GM18519 (cell line): ENCODE data around the gene VIPAS39.
A peak's percentile ranks its signal among the peaks of the same experiment; 100 is the strongest.
"Not testable (repeated sequence)": the region's sequence is repeated elsewhere in the genome, so short reads cannot be mapped to it uniquely, and the experiment has no call there.

ENCODE experiments used
- ATAC-seq: cut with Tn5 transposase; IDR thresholded peaks from one replicate; pipeline ENCODE4 v1.9.1; 2021; ENCODE audit warnings: mild to moderate bottlenecking, moderate library complexity; ENCODE audit not compliant: unreplicated experiment, low FRiP score

The VIPAS39 gene

DNA sequence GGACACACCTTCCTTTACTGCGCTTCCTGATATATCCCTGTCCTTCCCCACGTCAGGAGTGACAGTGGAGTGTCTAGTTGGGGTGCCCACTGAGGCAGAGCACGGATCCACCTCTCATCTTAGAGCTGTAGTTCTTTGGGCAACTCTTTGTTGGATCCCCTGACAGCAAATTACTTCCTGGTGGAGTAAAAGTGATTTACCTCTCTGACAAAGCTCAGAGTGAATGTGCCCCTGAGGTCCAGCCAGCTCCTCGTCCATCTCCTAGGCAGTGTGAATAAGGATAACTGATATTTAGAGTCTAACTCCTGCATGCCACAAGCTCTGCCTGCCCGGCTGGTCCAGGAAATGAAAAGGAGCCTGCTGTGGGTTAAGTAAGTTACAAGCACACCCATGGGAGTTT lies 16.5 kb upstream of the VIPAS39 start:
- no peak for ATAC-seq

DNA sequence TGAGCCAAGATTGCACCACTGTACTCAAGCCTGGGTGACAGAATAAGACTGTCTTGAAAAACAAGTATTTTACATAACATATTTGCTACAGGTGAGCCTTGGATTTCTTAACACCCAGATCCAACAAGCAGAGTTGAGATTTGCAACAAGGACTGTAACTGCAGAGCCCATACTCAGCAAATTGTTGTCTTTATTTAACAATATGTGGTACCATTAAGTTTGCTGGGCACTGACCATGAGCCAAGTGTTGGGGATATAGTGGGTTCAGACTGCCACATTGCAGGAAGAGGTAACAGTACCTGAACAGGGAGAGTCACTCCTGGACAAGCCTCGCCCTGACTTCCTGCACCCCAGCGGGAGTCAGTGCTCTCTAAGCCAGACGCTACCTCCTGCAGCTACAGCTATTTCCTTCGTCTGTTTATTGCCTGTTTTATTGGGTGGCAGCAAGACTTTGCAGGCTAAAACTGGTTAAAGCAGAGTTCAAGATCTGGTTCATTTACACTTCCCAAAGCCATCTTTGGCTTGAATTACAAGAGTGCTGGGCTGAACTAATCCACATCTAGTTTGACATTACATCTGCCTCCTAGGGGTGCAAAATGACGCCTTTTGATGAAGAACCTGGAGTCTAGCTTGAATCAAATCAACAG lies 12.9 kb upstream of the VIPAS39 start:
- no peak for ATAC-seq

- ATAC-seq: no peak
These were observed 12.1 kb upstream of the VIPAS39 start for GRCh38 chr14:77469539-77469938.

- ATAC-seq: no peak
These were observed 11.7 kb upstream of the VIPAS39 start for GRCh38 chr14:77469067-77469505.

DNA sequence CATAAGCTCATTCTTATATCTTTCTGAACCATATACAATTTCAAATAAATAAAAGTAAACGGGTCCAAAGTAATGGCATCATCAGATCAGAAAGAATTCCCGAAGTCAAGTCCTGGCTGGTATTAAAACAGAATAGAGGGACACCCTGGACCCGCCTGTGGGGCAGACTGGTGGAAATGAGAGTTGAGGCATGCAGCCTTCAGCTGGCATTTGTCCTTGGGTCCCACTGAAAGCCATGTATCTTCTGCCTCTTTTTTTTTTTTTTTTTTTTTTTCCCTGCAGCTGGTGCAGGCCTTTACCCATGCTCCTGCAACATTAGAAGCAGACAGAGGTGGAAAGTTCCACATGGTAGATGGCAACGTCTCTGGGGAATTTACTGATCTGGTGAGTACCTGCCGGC lies 10.4 kb upstream of the VIPAS39 start:
- no peak for ATAC-seq

DNA sequence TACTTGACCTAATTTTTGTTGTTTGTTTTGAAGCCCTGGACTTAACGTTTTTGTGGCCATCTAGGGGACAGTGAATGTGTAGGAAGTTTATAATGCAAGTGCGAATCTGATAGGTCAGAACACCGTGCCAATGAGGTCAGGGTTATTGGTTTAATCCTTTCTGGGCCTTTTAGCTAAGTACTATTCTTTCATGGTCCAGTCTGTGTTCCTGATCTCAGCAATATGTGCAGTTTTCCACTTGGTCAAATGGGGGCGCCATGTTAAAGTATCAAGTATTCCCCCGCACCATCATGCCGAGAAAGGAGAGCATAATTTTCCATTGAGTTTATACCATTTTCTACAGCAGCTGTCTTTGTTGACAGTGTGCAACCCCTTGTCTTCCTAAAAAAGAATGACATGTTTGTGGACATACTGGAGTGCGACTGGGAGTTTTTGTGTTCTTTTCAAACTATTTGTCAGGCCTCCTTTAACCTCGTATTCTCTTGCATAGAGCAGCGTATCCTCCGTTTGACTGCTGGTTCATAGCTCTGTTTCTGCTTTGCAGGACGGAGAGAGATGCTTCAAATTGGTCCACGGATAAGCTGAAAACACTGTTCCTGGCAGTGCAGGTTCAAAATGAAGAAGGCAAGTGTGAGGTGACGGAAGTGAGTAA lies 1.8 kb upstream of the VIPAS39 start:
- ATAC-seq: no peak

DNA sequence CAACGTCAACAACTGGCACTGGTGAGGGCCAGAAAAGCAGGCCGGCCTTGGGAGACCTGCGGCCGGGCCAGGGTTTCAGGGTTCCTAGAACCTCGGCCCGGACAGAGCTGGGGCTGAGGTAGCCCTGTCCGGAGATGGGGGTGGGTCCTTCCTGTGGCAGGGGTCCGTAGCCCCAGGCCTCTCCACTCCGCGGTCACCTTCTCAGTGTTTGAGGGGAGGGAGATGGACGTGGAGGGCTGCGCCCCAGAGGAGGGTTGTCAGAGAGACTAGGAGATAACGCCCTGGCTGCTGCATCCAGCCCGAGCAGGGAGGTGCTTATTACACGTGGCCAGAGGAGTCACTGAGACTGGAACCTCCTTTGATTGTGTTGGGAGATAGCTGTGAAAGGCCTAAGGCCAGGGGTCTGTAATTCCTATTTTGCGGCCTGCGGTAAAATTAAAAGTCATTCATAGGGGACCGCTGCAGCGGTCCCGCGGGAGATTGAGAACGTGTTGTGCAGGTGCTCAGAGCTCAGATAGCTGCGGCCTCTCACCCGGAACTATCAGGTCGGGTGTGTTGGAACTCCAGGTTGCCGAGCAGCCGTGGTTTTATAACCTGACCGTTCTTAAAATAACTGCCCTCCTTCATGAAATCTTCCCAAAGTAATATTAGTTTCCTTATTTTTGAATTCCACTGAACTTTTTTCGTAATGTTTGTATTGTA lies 999 bp upstream of the VIPAS39 start:
- peak; percentile 10 for ATAC-seq

DNA sequence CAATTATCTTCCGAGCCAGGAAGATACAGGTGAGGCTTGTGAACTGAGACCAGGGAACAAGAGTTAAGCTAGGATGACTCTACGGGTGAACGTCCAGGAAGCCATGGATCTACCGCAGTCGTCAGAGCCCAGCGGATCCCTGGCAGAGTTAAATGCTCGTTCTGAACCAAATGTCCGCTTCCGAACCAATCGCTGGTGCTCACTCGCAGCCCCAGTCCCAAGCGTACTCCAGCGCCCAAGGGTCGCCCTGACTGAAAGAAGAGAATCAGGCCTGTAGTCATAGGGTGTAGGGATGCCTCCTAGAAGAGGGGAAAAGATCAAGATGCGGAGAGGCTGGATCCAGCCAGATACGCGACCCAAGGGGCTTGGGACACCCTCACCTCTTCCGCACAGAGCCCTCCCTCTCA lies 283 bp downstream of the VIPAS39 start:
- ATAC-seq: no peak

- no peak for ATAC-seq
These were observed 1.3 kb downstream of the VIPAS39 start for GRCh38 chr14:77455966-77456640.

DNA sequence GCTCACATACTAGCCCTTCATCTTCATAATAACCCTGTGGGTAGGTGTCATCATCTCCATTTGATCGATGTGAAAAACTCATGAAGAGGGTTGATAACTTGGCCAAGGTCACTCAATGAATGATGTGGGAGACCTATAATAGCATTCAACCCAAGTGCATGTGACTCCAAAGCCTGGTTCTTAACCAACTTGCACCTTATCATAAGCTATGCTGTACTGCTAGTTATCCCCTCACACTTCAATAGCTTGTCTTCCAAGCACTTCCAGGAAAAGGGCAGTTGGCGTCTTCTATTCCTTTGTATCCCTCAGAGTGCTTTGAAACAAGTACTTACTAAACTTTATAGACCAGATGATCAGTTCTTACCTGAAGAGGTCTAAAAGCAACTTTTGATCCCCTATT lies 15.2 kb downstream of the VIPAS39 start:
- ATAC-seq: no peak

DNA sequence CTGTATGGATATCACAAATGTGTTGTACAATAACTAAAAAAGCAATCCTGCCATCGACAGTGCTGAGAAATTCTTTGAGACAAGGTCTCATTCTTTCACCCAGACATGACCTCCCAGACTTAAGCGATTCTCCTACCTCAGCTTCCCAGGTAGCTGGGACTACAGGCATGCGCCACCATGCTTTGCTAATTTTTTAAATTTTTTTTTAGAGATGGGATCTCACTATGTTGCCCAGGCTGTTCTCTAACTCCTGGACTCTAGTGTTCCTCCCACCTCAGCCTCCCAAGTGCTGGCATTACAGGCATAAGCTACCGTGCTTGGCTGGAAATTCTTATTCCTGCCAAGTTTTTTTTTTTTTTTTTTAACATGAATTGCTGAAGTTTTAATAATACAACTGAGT lies 17.5 kb downstream of the VIPAS39 start:
- no peak for ATAC-seq

DNA sequence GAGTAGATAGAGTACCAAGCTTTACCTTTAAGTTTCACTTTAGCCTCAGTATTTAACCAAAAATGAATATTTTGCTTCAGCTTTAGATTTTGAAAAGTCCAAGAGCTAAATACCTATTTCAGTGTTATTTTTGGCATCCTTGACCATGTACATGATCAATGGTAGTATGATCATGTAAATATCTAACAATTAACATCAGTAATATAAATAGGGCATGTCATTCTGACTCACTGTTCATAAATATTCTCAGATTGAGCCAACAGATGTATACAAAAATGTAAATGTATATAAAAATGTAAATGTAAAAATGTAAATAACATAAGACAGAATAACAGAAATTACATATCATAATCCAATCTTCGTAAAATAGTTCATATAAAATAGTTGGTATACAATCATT lies 18.8 kb downstream of the VIPAS39 start:
- no peak for ATAC-seq

GRCh38 chr14:77436042-77436441 lies 21.4 kb downstream of the VIPAS39 start:
- ATAC-seq: no peak

GRCh38 chr14:77426396-77426795 lies 31.0 kb downstream of the VIPAS39 start:
- no peak for ATAC-seq

- ATAC-seq: no peak
These were observed 32.5 kb downstream of the VIPAS39 start for GRCh38 chr14:77424862-77425261.

DNA sequence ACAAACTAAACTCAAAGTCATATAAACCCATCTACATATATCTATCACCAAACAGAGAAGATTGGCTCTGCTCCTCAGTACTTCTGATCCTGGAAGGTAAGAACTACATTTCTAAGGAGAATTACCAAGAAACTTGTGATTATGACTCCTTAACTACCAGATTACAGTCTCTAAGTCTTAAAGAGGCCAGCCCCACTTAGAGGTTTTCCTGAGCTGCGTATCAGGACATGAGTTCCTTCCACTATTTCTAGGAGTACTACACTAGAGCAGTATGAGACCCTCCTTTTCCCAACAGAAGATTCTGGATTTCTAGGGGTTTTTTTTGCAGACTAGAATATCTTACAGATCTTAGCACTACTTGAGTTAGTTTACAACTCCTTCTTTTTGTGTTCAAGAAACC lies 34.0 kb downstream of the VIPAS39 start, which contains the start of gene NOXRED1:
Gene NOXRED1 (minus strand): TSS at position 101 of the 400 bp plus-strand sequence. CDS start 634 bp downstream, outside the sequence.
- ATAC-seq: no peak

DNA sequence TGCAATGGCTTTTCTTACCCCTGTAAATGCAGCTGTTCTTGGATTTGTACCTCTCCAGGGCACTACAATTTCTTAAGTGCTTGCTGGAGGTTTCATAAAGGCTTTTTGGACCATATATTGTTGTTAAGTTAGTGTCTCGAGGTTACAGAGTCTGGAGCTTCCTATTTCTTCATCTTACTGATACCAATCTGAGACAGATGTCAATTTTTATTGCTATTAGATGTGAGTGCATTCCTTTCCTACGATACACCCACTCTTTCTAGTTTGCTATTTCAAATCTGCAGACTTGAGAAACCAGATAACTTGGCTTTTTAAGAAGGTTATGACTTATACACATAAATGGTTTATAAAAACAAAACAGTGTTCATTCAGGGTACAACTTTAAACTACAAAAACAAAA lies 36.2 kb downstream of the VIPAS39 start:
- ATAC-seq: no peak

DNA sequence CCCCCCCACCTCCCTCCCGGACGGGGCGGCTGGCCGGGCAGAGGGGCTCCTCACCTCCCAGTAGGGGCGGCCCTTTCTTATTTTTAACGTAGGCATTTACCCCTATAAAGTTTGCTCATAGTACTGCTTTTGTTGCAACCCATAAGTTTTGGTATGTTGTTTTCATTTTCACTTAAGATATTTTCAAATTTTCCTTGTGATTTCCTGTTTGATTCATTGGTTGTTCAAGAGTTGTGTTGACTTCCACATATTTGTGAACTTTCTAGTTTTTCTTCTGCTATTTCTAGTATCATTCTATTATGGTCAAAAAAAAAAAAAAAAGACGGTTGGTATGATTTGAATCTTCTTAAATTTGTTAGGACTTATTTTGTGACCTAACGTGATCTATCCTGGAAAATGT lies 40.6 kb downstream of the VIPAS39 start:
- ATAC-seq: no peak

- ATAC-seq: not testable (repeated sequence)
These were observed 41.3 kb downstream of the VIPAS39 start for GRCh38 chr14:77416098-77416497.

GRCh38 chr14:77415403-77416030 lies 41.9 kb downstream of the VIPAS39 start:
- ATAC-seq: not testable (repeated sequence)

GRCh38 chr14:77409131-77409533 lies 48.3 kb downstream of the VIPAS39 start:
- ATAC-seq: no peak
